Left ventricle myocardium inferior (tissue), 1 donor: ENCODE results near the gene SIRPB1. TPM values are rescaled to one million over a fixed set of nuclear protein-coding genes. Genes with fewer than 3 reads are reported as not detected.
A peak's percentile ranks its signal among the peaks of the same experiment; 100 is the strongest.

ENCODE experiments used
- DNase-seq: peaks from one replicate; pipeline ENCODE4 v3.0.0-alpha.2; 2020
- H3K27ac ChIP-seq: fragments of 200-600 bp; replicated peaks from 2 replicates; pipeline ENCODE4 v1.8.0; 2021
- H3K27me3 ChIP-seq: fragments of 200-600 bp; 2 replicates; pipeline ENCODE4 v1.8.0; 2021; ENCODE audit warnings: low read depth
- H3K36me3 ChIP-seq: fragments of 200-600 bp; 2 replicates; pipeline ENCODE4 v1.8.0; 2021
- H3K4me1 ChIP-seq: fragments of 200-600 bp; 2 replicates; pipeline ENCODE4 v1.8.0; 2021
- H3K4me3 ChIP-seq: fragments of 200-600 bp; 2 replicates; pipeline ENCODE4 v1.8.0; 2021; ENCODE audit warnings: mild to moderate bottlenecking, moderate library complexity
- H3K9me3 ChIP-seq: fragments of 200-600 bp; replicated peaks from 2 replicates; pipeline ENCODE4 v1.8.0; 2021
- intact Hi-C: fragments of 100-400 bp; cut with micrococcal nuclease; formaldehyde crosslinking; loops from one replicate; pipeline ENCODE4 v1.11.0; 2022
- long read RNA-seq: library from polyadenylated mRNA; unstranded; transcript quantifications from one replicate; pipeline ENCODE4 v2.0.0, GENCODE V29; 2021
- total RNA-seq: library from RNA; stranded (reverse); fragmentation: NEBNext Ultra II Directional; extraction: Animal tissue kit (Norgen Biotek cat#: 25700); gene quantifications from one replicate; pipeline ENCODE4 v1.2.1, GENCODE V29; 2021
- TF ChIP-seq, protein P1 (sequence below): fragments of 200-600 bp; IDR thresholded peaks from 2 replicates; pipeline ENCODE4 v1.8.0; 2021; ENCODE audit warnings: antibody characterized with exemption, mild to moderate bottlenecking, borderline replicate concordance
- donor health status: DM: no; HTN: yes; CAD: no; lungs with severe emphysema.

SIRPB1 gene
- 0.27 TPM for total RNA-seq
- long read RNA-seq: 0 reads

DNA sequence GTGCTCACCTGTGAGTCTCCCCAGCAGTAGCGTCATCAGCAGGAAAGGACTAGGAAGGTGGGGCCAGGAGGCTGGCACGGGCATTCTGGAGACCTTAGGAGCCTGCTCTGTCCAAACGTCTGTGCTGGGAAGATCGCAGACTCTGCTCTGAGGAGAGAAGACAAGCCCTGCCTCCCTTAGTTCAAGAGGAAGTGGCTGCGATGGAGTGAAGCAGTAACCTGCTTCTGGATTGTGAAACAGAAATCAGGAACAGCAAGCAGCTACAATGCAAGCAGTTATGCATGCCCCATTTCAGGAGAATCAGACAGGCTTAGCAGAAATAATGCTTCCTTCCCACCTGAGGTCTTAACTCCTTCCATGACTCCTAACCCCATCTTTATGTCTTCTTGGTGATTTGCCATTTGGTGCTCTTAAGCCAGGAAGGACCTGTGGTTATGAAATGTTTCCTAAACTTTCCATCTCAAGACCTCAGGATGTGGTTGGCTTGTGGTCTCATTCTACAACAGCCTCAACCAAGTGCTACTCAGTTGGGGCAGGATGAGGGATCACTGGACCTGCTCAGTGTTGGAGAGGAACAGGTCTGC lies at the start of gene SIRPB1:
TSS of gene SIRPB1 (minus strand) at position 149 of the 584 bp plus-strand sequence. CDS start at position 84, 65 bp downstream.
- H3K9me3 ChIP-seq: peaks cover 18% of the 10 kb centered on the region
- no peak for DNase-seq
- H3K27ac ChIP-seq: no peak within 1 kb of the TSS
- no peaks in the 10 kb centered on the region for H3K4me1 ChIP-seq
- no peak within 1 kb of the TSS for H3K4me3 ChIP-seq
- TF ChIP-seq, protein P1, sequence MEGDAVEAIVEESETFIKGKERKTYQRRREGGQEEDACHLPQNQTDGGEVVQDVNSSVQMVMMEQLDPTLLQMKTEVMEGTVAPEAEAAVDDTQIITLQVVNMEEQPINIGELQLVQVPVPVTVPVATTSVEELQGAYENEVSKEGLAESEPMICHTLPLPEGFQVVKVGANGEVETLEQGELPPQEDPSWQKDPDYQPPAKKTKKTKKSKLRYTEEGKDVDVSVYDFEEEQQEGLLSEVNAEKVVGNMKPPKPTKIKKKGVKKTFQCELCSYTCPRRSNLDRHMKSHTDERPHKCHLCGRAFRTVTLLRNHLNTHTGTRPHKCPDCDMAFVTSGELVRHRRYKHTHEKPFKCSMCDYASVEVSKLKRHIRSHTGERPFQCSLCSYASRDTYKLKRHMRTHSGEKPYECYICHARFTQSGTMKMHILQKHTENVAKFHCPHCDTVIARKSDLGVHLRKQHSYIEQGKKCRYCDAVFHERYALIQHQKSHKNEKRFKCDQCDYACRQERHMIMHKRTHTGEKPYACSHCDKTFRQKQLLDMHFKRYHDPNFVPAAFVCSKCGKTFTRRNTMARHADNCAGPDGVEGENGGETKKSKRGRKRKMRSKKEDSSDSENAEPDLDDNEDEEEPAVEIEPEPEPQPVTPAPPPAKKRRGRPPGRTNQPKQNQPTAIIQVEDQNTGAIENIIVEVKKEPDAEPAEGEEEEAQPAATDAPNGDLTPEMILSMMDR: no peak
- intact Hi-C loops: no loop called here
- H3K36me3 ChIP-seq: no peaks in the 10 kb centered on the region
- H3K27me3 ChIP-seq: peaks cover 25% of the 10 kb centered on the region

GRCh38 chr20:1669304-1669703 lies 49.5 kb upstream of the SIRPB1 start:
- Histone ChIP-seq H3K27me3 (peaks cover 44% of the 10 kb centered on the region), H3K27ac (peak overlapping the region; percentile 62), H3K9me3 (no peaks in the 10 kb centered on the region), H3K36me3 (no peaks in the 10 kb centered on the region), H3K4me1 (no peaks in the 10 kb centered on the region), H3K4me3 (no peak overlapping the region)
- TF ChIP-seq, protein P1: no peak
- intact Hi-C loops: no loop called here
- peak; percentile 54 for DNase-seq

GRCh38 chr20:1667502-1668085 lies 47.8 kb upstream of the SIRPB1 start:
- TF ChIP-seq, protein P1: no peak
- H3K4me3 ChIP-seq: no peak overlapping the region
- H3K4me1 ChIP-seq: no peaks in the 10 kb centered on the region
- DNase-seq: no peak
- H3K36me3 ChIP-seq: no peaks in the 10 kb centered on the region
- intact Hi-C loops: no loop called here
- H3K27ac ChIP-seq: no peak overlapping the region
- H3K27me3 ChIP-seq: peaks cover 44% of the 10 kb centered on the region
- no peaks in the 10 kb centered on the region for H3K9me3 ChIP-seq

- H3K9me3 ChIP-seq: no peaks in the 10 kb centered on the region
- no peak overlapping the region for H3K27ac ChIP-seq
- no peak overlapping the region for H3K4me3 ChIP-seq
- intact Hi-C loops: no loop called here
- peaks cover 51% of the 10 kb centered on the region for H3K27me3 ChIP-seq
- no peaks in the 10 kb centered on the region for H3K4me1 ChIP-seq
- H3K36me3 ChIP-seq: no peaks in the 10 kb centered on the region
- TF ChIP-seq, protein P1: no peak
- DNase-seq: no peak
Measured at GRCh38 chr20:1666802-1667201, 47.0 kb upstream of the SIRPB1 start.

DNA sequence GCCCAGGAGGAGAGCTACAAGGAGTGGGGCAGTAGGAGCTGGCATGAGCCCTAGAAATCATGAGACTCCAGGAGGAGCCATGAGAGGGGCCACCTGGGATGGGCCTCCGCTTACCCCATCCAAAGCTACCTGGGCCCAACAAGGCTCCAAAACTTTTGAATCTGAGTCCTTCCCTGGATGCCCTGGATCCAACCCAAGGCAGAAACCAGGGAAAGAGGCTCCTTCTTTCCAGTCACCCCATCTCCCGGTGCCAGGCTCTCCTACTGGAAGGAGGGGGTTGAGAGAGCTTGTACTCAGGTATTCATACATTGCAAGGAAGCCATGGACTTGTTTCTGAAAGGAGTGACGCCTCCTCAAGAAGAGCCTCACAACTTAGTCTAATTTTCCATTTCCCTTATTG lies 45.5 kb upstream of the SIRPB1 start:
- Histone ChIP-seq H3K36me3 (no peaks in the 10 kb centered on the region), H3K27ac (no peak overlapping the region), H3K4me3 (no peak overlapping the region), H3K9me3 (no peaks in the 10 kb centered on the region), H3K4me1 (no peaks in the 10 kb centered on the region), H3K27me3 (peaks cover 60% of the 10 kb centered on the region)
- intact Hi-C loops: no loop called here
- no peak for DNase-seq
- TF ChIP-seq, protein P1: no peak
